Breast epithelium (tissue), 3 donors: ENCODE data around the gene TAF11L9.
"Not testable (repeated sequence)": the region's sequence is repeated elsewhere in the genome, so short reads cannot be mapped to it uniquely, and the experiment has no call there.

Experiments used
- CTCF ChIP-seq, 3 donors: fragments of 450-650 bp; IDR thresholded peaks; one replicate each; pipeline ENCODE4 v1.5.1; 2016 to 2017; ENCODE audit warnings: antibody characterized with exemption in 3 of 3, mild to moderate bottlenecking in 3 of 3, moderate library complexity in 3 of 3
- POLR2A ChIP-seq: fragments of 450-650 bp; IDR thresholded peaks from one replicate; pipeline ENCODE4 v1.6.1; 2016; ENCODE audit warnings: antibody characterized with exemption, mild to moderate bottlenecking, moderate library complexity

GRCh38 chr5:17597728-17598127, 3.5 kb upstream of the TAF11L9 start, which contains the start of gene TAF11L10:
- TF ChIP-seq POLR2A; CTCF (IDR thresholded peaks at IDR 0.05): not testable (repeated sequence)
